ENCODE measurements around the gene TANGO2. TPM values are rescaled to one million over a fixed set of nuclear protein-coding genes. Genes with fewer than 3 reads are reported as not detected.
A peak's percentile ranks its signal among the peaks of the same experiment; 100 is the strongest.

The TANGO2 gene
- polyA plus RNA-seq, 1 of the 3 experiments (the other 2 are of a cell fraction) = 20.7 TPM

- Histone ChIP-seq H3K79me2 (ENCODE audit: insufficient read depth) (peaks cover 52% of the 10 kb centered on the region), H3K9me3 (no peaks in the 10 kb centered on the region), H2AFZ (ENCODE audit: low read depth) (no peak overlapping the region), H3K9ac (peak overlapping the region; percentile 98), H3K4me3 (ENCODE audit: low read depth in 2 of 2, low read length in 1 of 2) (peak overlapping the region; percentile 68 to 83), H3K4me2 (peak overlapping the region; percentile 83), H4K20me1 (ENCODE audit: insufficient read depth) (peaks cover 37% of the 10 kb centered on the region), H3F3A (replicated peaks; ENCODE audit: insufficient read depth) (peaks cover 9% of the 10 kb centered on the region), H3K36me3 (replicated peaks in 1 of 2; ENCODE audit: control insufficient read depth in 1 of 2, insufficient read depth in 2 of 2, low read length in 1 of 2) (peaks cover 1 to 8% of the 10 kb centered on the region in 2 experiments), H3K27me3 (ENCODE audit: insufficient read depth) (no peaks in the 10 kb centered on the region), H3K4me1 (ENCODE audit: control insufficient read depth in 1 of 2, insufficient read depth in 2 of 2, low read depth in 1 of 2, low read length in 1 of 2) (peaks cover 7 to 27% of the 10 kb centered on the region in 2 experiments; a peak in 1 of 4 replicates), H3K27ac (ENCODE audit: low read depth in 2 of 2, low read length in 1 of 2) (peak overlapping the region; percentile 75 to 81), H3K9me2 (no peaks in the 10 kb centered on the region)
- ChIA-PET CTCF (no interaction called here), POLR2A (interaction anchor here (1.0 to 1.2 kb wide), 2 partner anchors 12 to 35 kb away, joined by 3 to 4 read pairs; partner anchors contain the start of gene RANBP1)
- 0% methylated on average over 9 of the region's 34 CpGs for WGBS (ENCODE audit: low lambda C conversion rate)
- peak; percentile 90 for DNase-seq
- TF ChIP-seq GABPA (IDR thresholded peaks at IDR 0.05; ENCODE audit: low read depth) (no peak), POLR2AphosphoS5 (IDR thresholded peaks at IDR 0.05; ENCODE audit: low read depth, low read length) (no peak), YY1 (IDR thresholded peaks at IDR 0.05; ENCODE audit: low read depth) (peak; percentile 80; the same call in 1 of the 2 replicates)
Measured at GRCh38 chr22:20080445-20080775, 59.5 kb downstream of the TANGO2 start.

- peak overlapping the region; percentile 68 to 83 for H3K4me3 ChIP-seq (ENCODE audit: low read depth in 2 of 2, low read length in 1 of 2)
- peaks cover 9% of the 10 kb centered on the region for H3F3A ChIP-seq (replicated peaks; ENCODE audit: insufficient read depth)
- no peak overlapping the region for H2AFZ ChIP-seq (ENCODE audit: low read depth)
- peak; percentile 54 for DNase-seq
- H3K79me2 ChIP-seq (ENCODE audit: insufficient read depth) = peaks cover 58% of the 10 kb centered on the region
- H3K4me2 ChIP-seq = peak overlapping the region; percentile 83
- CTCF ChIA-PET = interaction anchor here (1.0 to 1.8 kb wide), 4 partner anchors 15 to 111 kb away, joined by 3 to 5 read pairs (median 4); partner anchors contain the start of gene TANGO2
- no peaks in the 10 kb centered on the region for H3K9me3 ChIP-seq
- POLR2A ChIA-PET = interaction anchor here (0.6 to 1.0 kb wide), 2 partner anchors 35 to 60 kb away, joined by 3 read pairs; partner anchors contain the start of gene TANGO2
- TF ChIP-seq MAX (IDR thresholded peaks at IDR 0.05; ENCODE audit: low read depth) (peak; percentile 53), PBX3 (IDR thresholded peaks at IDR 0.05) (no peak), RAD21 (IDR thresholded peaks at IDR 0.05; ENCODE audit: low read length) (no peak), MXI1 (IDR thresholded peaks at IDR 0.05; ENCODE audit: low read depth, low read length) (peak; percentile 62; the same call in 1 of the 2 replicates), POLR2AphosphoS5 (IDR thresholded peaks at IDR 0.05; ENCODE audit: low read depth, low read length) (peak; percentile 11; the same call in 1 of the 2 replicates)
- H3K9ac ChIP-seq = peak overlapping the region; percentile 98
- H4K20me1 ChIP-seq (ENCODE audit: insufficient read depth) = peaks cover 43% of the 10 kb centered on the region
- H3K9me2 ChIP-seq = no peaks in the 10 kb centered on the region
- H3K36me3 ChIP-seq (replicated peaks in 1 of 2; ENCODE audit: control insufficient read depth in 1 of 2, insufficient read depth in 2 of 2, low read length in 1 of 2) = peaks cover 7 to 14% of the 10 kb centered on the region in 2 experiments
- peak overlapping the region; percentile 75 to 81 for H3K27ac ChIP-seq (ENCODE audit: low read depth in 2 of 2, low read length in 1 of 2)
- WGBS (ENCODE audit: low lambda C conversion rate) = 4% methylated on average over 26 of the region's 27 CpGs
- H3K27me3 ChIP-seq (ENCODE audit: insufficient read depth) = no peaks in the 10 kb centered on the region
- peaks cover 7 to 27% of the 10 kb centered on the region in 2 experiments; a peak in 1 of 4 replicates for H3K4me1 ChIP-seq (ENCODE audit: control insufficient read depth in 1 of 2, insufficient read depth in 2 of 2, low read depth in 1 of 2, low read length in 1 of 2)
Measured at GRCh38 chr22:20080776-20081654, 60.1 kb downstream of the TANGO2 start.
